NCI-H748 (cell line): ENCODE measurements around the gene SELENOF.
A peak's percentile ranks its signal among the peaks of the same experiment; 100 is the strongest.
"Not testable (repeated sequence)": the region's sequence is repeated elsewhere in the genome, so short reads cannot be mapped to it uniquely, and the experiment has no call there.

Experiments used
- DNase-seq: peaks from one replicate; lab custom pipeline; 2025; ENCODE audit not compliant: unreplicated experiment; lab: John Stamatoyannopoulos, UW

Gene SELENOF

GRCh38 chr1:86821956-86822355, 92.0 kb downstream of the SELENOF start:
- no peak for DNase-seq

DNA sequence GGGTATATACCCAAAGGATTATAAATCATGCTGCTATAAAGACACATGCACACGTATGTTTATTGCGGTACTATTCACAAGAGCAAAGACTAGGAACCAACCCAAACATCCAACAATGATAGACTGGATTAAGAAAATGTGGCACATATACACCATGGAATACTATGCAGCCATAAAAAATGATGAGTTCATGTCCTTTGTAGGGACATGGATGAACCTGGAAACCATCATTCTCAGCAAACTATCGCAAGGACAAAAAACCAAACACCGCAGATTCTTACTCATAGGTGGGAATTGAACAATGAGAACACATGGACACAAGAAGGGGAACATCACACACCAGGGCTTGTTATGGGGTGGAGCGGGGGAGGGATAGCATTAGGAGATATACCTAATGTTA, 94.0 kb downstream of the SELENOF start:
- DNase-seq = not testable (repeated sequence)

DNA sequence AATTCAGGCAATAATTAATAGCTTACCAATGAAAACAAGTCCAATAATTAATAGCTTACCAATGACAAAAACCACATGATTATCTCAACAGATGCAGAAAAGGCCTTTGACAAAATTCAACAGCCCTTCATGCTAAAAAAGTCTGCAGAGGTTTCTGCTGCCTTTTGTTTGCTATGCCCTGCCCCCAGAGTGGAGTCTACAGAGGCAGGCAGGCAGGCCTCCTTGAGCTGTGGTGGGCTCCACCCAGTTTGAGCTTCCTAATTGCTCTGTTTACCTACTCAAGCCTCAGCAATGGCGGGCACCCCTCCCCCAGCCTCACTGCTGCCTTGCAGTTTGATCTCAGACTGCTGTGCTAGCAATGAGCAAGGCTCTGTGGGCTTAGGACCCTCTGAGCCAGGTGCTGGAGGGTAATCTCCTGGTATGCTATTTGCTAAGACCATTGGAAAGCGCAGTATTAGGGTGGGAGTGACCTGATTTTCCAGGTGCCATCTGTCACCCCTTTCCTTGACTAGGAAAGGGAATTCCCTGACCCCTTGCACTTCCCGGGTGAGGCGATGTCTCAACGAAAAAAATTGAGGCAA, 96.6 kb downstream of the SELENOF start:
- DNase-seq = peak; percentile 77

GRCh38 chr1:86814118-86814517, 99.8 kb downstream of the SELENOF start:
- DNase-seq = not testable (repeated sequence)
